LHCN-M2 (cell line): Measurements from ENCODE around the gene NASP. TPM values are rescaled to one million over a fixed set of nuclear protein-coding genes. Genes with fewer than 3 reads are reported as not detected.
A peak's percentile ranks its signal among the peaks of the same experiment; 100 is the strongest.
"Not testable (repeated sequence)": the region's sequence is repeated elsewhere in the genome, so short reads cannot be mapped to it uniquely, and the experiment has no call there.

ENCODE experiments used
- DNase-seq: peaks from one replicate; pipeline ENCODE4 v3.0.0-alpha.2; 2012; ENCODE audit warnings: low read depth
- total RNA-seq: library from RNA; depleted of rRNA; stranded (reverse); fragments of >200 nt; gene quantifications from 2 replicates; pipeline ENCODE4 v1.2.3, GENCODE V29; 2014

NASP gene
- total RNA-seq, 1 experiment from 2014 or later, result 112 TPM

- DNase-seq, result peak; percentile 68
Measured at GRCh38 chr1:45569962-45570581, 13.8 kb upstream of the NASP start.

GRCh38 chr1:45570631-45571030 is 13.2 kb upstream of the NASP start:
- DNase-seq, result no peak

- no peak for DNase-seq
Measured at GRCh38 chr1:45573231-45573804, 10.5 kb upstream of the NASP start.

- DNase-seq, result no peak
Measured at GRCh38 chr1:45574105-45574626, 9.7 kb upstream of the NASP start.

GRCh38 chr1:45583264-45583665 is 576 bp upstream of the NASP start:
- peak; percentile 95 for DNase-seq

GRCh38 chr1:45584351-45585109 is 689 bp downstream of the NASP start:
- peak; percentile 84 for DNase-seq

GRCh38 chr1:45585110-45585426 is 1.2 kb downstream of the NASP start:
- no peak for DNase-seq

GRCh38 chr1:45585496-45586075 is 1.7 kb downstream of the NASP start:
- no peak for DNase-seq

- DNase-seq, result no peak
Measured at GRCh38 chr1:45586769-45587168, 2.9 kb downstream of the NASP start.

- no peak for DNase-seq
Measured at GRCh38 chr1:45589861-45590260, 6.0 kb downstream of the NASP start.

GRCh38 chr1:45594412-45594811 is 10.6 kb downstream of the NASP start:
- no peak for DNase-seq

GRCh38 chr1:45596765-45597164 is 12.9 kb downstream of the NASP start:
- DNase-seq, result not testable (repeated sequence)

- DNase-seq, result no peak
Measured at GRCh38 chr1:45604239-45604638, 20.4 kb downstream of the NASP start.

- no peak for DNase-seq
Measured at GRCh38 chr1:45607404-45608074, 23.7 kb downstream of the NASP start.

- DNase-seq, result no peak
Measured at GRCh38 chr1:45608175-45609156, 24.6 kb downstream of the NASP start.

GRCh38 chr1:45610589-45611226 is 26.9 kb downstream of the NASP start:
- DNase-seq, result no peak

GRCh38 chr1:45612941-45613579 is 29.2 kb downstream of the NASP start:
- DNase-seq, result no peak

- DNase-seq, result no peak
Measured at GRCh38 chr1:45615885-45616284, 32.0 kb downstream of the NASP start.

GRCh38 chr1:45617618-45618017 is 33.8 kb downstream of the NASP start:
- peak; percentile 39 for DNase-seq
